ENCODE results near the gene TBC1D9B.

DNA sequence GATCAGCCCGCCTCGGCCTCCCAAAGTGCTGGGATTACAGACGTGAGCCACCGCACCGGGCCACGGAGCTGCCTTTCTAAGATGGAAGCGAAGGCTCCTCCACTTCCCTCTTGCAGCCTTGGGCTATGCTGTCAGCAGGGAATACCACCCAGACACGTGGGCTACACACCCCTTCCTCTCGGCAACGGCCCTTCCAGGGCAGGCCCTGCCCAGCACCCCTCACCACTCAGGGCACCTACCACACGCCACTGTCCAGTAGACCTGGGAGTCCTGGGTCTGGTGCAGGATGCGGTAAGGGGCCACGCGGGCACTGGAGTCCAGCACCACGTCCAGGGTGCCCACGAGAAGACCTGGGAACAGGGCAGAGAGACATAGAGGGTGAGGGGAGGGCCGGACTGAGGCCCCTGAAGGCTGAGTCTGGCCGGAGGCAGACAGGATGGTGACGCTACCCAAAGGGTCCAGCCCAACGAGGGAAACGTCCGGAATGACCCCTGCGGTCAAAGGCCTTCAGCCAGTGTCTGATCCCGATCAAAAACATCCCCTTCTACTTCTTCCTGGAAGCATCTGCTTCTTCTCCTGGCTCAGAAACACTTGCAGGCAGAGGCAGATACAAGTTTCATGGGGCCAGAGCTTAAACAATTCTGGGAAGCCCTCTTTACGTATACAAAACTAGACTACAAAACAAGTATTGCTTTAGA is 3.1 kb downstream of the TBC1D9B start:
- TF ChIP-seq, protein P1, sequence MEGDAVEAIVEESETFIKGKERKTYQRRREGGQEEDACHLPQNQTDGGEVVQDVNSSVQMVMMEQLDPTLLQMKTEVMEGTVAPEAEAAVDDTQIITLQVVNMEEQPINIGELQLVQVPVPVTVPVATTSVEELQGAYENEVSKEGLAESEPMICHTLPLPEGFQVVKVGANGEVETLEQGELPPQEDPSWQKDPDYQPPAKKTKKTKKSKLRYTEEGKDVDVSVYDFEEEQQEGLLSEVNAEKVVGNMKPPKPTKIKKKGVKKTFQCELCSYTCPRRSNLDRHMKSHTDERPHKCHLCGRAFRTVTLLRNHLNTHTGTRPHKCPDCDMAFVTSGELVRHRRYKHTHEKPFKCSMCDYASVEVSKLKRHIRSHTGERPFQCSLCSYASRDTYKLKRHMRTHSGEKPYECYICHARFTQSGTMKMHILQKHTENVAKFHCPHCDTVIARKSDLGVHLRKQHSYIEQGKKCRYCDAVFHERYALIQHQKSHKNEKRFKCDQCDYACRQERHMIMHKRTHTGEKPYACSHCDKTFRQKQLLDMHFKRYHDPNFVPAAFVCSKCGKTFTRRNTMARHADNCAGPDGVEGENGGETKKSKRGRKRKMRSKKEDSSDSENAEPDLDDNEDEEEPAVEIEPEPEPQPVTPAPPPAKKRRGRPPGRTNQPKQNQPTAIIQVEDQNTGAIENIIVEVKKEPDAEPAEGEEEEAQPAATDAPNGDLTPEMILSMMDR (conservative IDR thresholded peaks at IDR 0.05 in 1 of 2, IDR thresholded peaks at IDR 0.05 in 1 of 2; ENCODE audit: low read depth in 1 of 2, low read length in 2 of 2), result no peak
- no peak for TF ChIP-seq EZH2 (IDR thresholded peaks at IDR 0.05; ENCODE audit: low read length, missing control alignments)
